ENCODE results near the gene ADAM10. TPM values are rescaled to one million over a fixed set of nuclear protein-coding genes. Genes with fewer than 3 reads are reported as not detected.

ADAM10 gene
- total RNA-seq, 1 experiment from 2014 or later, result 170 TPM

GRCh38 chr15:58764468-58764867 is 15.0 kb upstream of the ADAM10 start:
- H3K4me3 Mint-ChIP-seq (ENCODE audit: unreplicated experiment), result no peak overlapping the region
- H3K27ac Mint-ChIP-seq (ENCODE audit: unreplicated experiment), result no peak overlapping the region
- Histone ChIP-seq H3K9me3 (peaks cover 11% of the 10 kb centered on the region), H3K27me3 (replicated peaks; ENCODE audit: control insufficient read depth, insufficient read depth, low read length) (no peaks in the 10 kb centered on the region), H3K36me3 (ENCODE audit: control insufficient read depth, insufficient read depth, low read length) (no peaks in the 10 kb centered on the region), H3K4me1 (no peaks in the 10 kb centered on the region), H3K4me3 (ENCODE audit: low read depth, low read length) (no peak overlapping the region)
- DNase-seq, result no peak
- intact Hi-C loops (cut with micrococcal nuclease; ENCODE audit: unreplicated experiment), result no loop called here
- no peaks in the 10 kb centered on the region for H3K36me3 Mint-ChIP-seq (ENCODE audit: insufficient read depth, unreplicated experiment)
- no peaks in the 10 kb centered on the region for H3K27me3 Mint-ChIP-seq (ENCODE audit: insufficient read depth, unreplicated experiment)
- no peaks in the 10 kb centered on the region for H3K4me1 Mint-ChIP-seq (ENCODE audit: low read depth, unreplicated experiment)
- BruUV-seq (replicated peaks), result no TSS peak
- no peak for TF ChIP-seq CTCF (IDR thresholded peaks at IDR 0.05; ENCODE audit: insufficient read depth in 1 of 2, low read depth in 1 of 2, low read length in 1 of 2, severe bottlenecking in 1 of 2, unreplicated experiment in 1 of 2)
- ChIA-PET POLR2A (no interaction called here), CTCF (no interaction called here)
- H3K9me3 Mint-ChIP-seq (ENCODE audit: unreplicated experiment), result peaks cover 19% of the 10 kb centered on the region

GRCh38 chr15:58762731-58763130 is 13.2 kb upstream of the ADAM10 start:
- Mint-ChIP-seq H3K4me1 (ENCODE audit: low read depth, unreplicated experiment) (no peaks in the 10 kb centered on the region), H3K27me3 (ENCODE audit: insufficient read depth, unreplicated experiment) (no peaks in the 10 kb centered on the region), H3K27ac (ENCODE audit: unreplicated experiment) (no peak overlapping the region), H3K9me3 (ENCODE audit: unreplicated experiment) (peaks cover 19% of the 10 kb centered on the region), H3K36me3 (ENCODE audit: insufficient read depth, unreplicated experiment) (no peaks in the 10 kb centered on the region), H3K4me3 (ENCODE audit: unreplicated experiment) (no peak overlapping the region)
- no peak for DNase-seq
- Histone ChIP-seq H3K27me3 (replicated peaks; ENCODE audit: control insufficient read depth, insufficient read depth, low read length) (no peaks in the 10 kb centered on the region), H3K4me3 (ENCODE audit: low read depth, low read length) (no peak overlapping the region), H3K4me1 (no peaks in the 10 kb centered on the region), H3K9me3 (peaks cover 11% of the 10 kb centered on the region), H3K36me3 (ENCODE audit: control insufficient read depth, insufficient read depth, low read length) (no peaks in the 10 kb centered on the region)
- intact Hi-C loops (cut with micrococcal nuclease; ENCODE audit: unreplicated experiment), result no loop called here
- ChIA-PET CTCF (no interaction called here), POLR2A (no interaction called here)
- TF ChIP-seq CTCF (IDR thresholded peaks at IDR 0.05; ENCODE audit: insufficient read depth in 1 of 2, low read depth in 1 of 2, low read length in 1 of 2, severe bottlenecking in 1 of 2, unreplicated experiment in 1 of 2), result no peak
- BruUV-seq (replicated peaks), result no TSS peak

GRCh38 chr15:58762285-58762684 is 12.8 kb upstream of the ADAM10 start:
- CTCF ChIA-PET, result no interaction called here
- H3K9me3 ChIP-seq, result peaks cover 11% of the 10 kb centered on the region
- no peaks in the 10 kb centered on the region for H3K4me1 ChIP-seq
- POLR2A ChIA-PET, result no interaction called here
- Mint-ChIP-seq H3K27me3 (ENCODE audit: insufficient read depth, unreplicated experiment) (no peaks in the 10 kb centered on the region), H3K4me1 (ENCODE audit: low read depth, unreplicated experiment) (no peaks in the 10 kb centered on the region), H3K27ac (ENCODE audit: unreplicated experiment) (no peak overlapping the region), H3K4me3 (ENCODE audit: unreplicated experiment) (no peak overlapping the region), H3K9me3 (ENCODE audit: unreplicated experiment) (peaks cover 19% of the 10 kb centered on the region), H3K36me3 (ENCODE audit: insufficient read depth, unreplicated experiment) (no peaks in the 10 kb centered on the region)
- intact Hi-C loops (cut with micrococcal nuclease; ENCODE audit: unreplicated experiment), result no loop called here
- DNase-seq, result no peak
- no peaks in the 10 kb centered on the region for H3K36me3 ChIP-seq (ENCODE audit: control insufficient read depth, insufficient read depth, low read length)
- no peak overlapping the region for H3K4me3 ChIP-seq (ENCODE audit: low read depth, low read length)
- no peak for TF ChIP-seq CTCF (IDR thresholded peaks at IDR 0.05; ENCODE audit: insufficient read depth in 1 of 2, low read depth in 1 of 2, low read length in 1 of 2, severe bottlenecking in 1 of 2, unreplicated experiment in 1 of 2)
- no TSS peak for BruUV-seq (replicated peaks)
- no peaks in the 10 kb centered on the region for H3K27me3 ChIP-seq (replicated peaks; ENCODE audit: control insufficient read depth, insufficient read depth, low read length)
